Mesenchymal stem cell (in vitro differentiated cells and primary cell): ENCODE data around the gene ASXL1.
"Not testable (repeated sequence)": the region's sequence is repeated elsewhere in the genome, so short reads cannot be mapped to it uniquely, and the experiment has no call there.

ENCODE experiments used
- DNase-seq: peaks from one replicate; pipeline ENCODE4 v3.0.0-alpha.2; 2013
- H2AFZ ChIP-seq: one replicate; pipeline ENCODE4 v1.6.1; 2013; ENCODE audit warnings: low read depth, mild to moderate bottlenecking, control low read depth, inconsistent platforms, low read length, moderate library complexity
- H2AK5ac ChIP-seq: 2 replicates; pipeline ENCODE4 v1.6.1; 2013; ENCODE audit warnings: low read length, moderate library complexity, mild to moderate bottlenecking, inconsistent platforms; ENCODE audit not compliant: severe bottlenecking
- H2BK120ac ChIP-seq: one replicate; pipeline ENCODE4 v1.6.1; 2013; ENCODE audit warnings: low read depth, mild to moderate bottlenecking, inconsistent platforms, low read length, moderate library complexity
- H2BK12ac ChIP-seq, 2 experiments: one replicate each; pipeline ENCODE4 v1.6.1; 2013; ENCODE audit warnings: inconsistent platforms in 2 of 2, low read length in 2 of 2, mild to moderate bottlenecking in 2 of 2, moderate library complexity in 2 of 2, control low read depth in 1 of 2
- H2BK15ac ChIP-seq: one replicate; pipeline ENCODE4 v1.6.1; 2013; ENCODE audit warnings: mild to moderate bottlenecking, low read depth, inconsistent platforms; ENCODE audit not compliant: poor library complexity, severe bottlenecking
- H2BK5ac ChIP-seq: 2 replicates; pipeline ENCODE4 v1.6.1; 2013; ENCODE audit warnings: low read depth, mild to moderate bottlenecking, low read length, control low read depth, inconsistent platforms; ENCODE audit not compliant: poor library complexity, severe bottlenecking
- H3K14ac ChIP-seq, 2 experiments: one replicate each; pipeline ENCODE4 v1.6.1; 2013; ENCODE audit warnings: inconsistent platforms in 2 of 2, low read length in 2 of 2, control low read depth in 1 of 2, mild to moderate bottlenecking in 1 of 2, moderate library complexity in 1 of 2
- H3K18ac ChIP-seq, 2 experiments: one replicate each; pipeline ENCODE4 v1.6.1; 2013; ENCODE audit warnings: inconsistent platforms in 2 of 2, low read length in 2 of 2, control low read depth in 1 of 2, low read depth in 1 of 2, mild to moderate bottlenecking in 1 of 2
- H3K23ac ChIP-seq, 2 experiments: one replicate each; pipeline ENCODE4 v1.6.1; 2013; ENCODE audit warnings: inconsistent platforms in 2 of 2, low read length in 2 of 2, mild to moderate bottlenecking in 2 of 2, moderate library complexity in 2 of 2, control low read depth in 1 of 2
- H3K27ac ChIP-seq: 2 replicates; pipeline ENCODE4 v1.5.1; 2013; ENCODE audit warnings: mild to moderate bottlenecking, moderate library complexity, low read length, control low read depth, inconsistent platforms; ENCODE audit not compliant: poor library complexity, severe bottlenecking
- H3K27me3 ChIP-seq, 2 experiments: 2 replicates each; pipeline versions ENCODE4 v1.6.1 to v1.7.0; 2013; ENCODE audit warnings: low read length in 2 of 2, mild to moderate bottlenecking in 2 of 2, moderate library complexity in 2 of 2, control low read depth in 1 of 2, inconsistent platforms in 1 of 2; ENCODE audit not compliant: control insufficient read depth in 1 of 2, insufficient read depth in 1 of 2
- H3K36me3 ChIP-seq, 2 experiments: 2 replicates each; pipeline versions ENCODE4 v1.6.1 to v1.7.0; 2013; ENCODE audit warnings: low read length in 2 of 2, control low read depth in 1 of 2, inconsistent platforms in 1 of 2, low read depth in 1 of 2, mild to moderate bottlenecking in 1 of 2; ENCODE audit not compliant: insufficient read depth in 2 of 2, control insufficient read depth in 1 of 2
- H3K4ac ChIP-seq, 2 experiments: one replicate each; pipeline ENCODE4 v1.6.1; 2013; ENCODE audit warnings: inconsistent platforms in 2 of 2, low read length in 2 of 2, mild to moderate bottlenecking in 2 of 2, moderate library complexity in 2 of 2, control low read depth in 1 of 2, low read depth in 1 of 2
- H3K4me1 ChIP-seq: 2 replicates; pipeline ENCODE4 v1.6.1; 2013; ENCODE audit warnings: low read depth, low read length, control low read depth; ENCODE audit not compliant: control insufficient read depth, insufficient read depth
- H3K4me2 ChIP-seq: 2 replicates; pipeline ENCODE4 v1.6.1; 2013; ENCODE audit warnings: low read length, mild to moderate bottlenecking, inconsistent platforms; ENCODE audit not compliant: poor library complexity, severe bottlenecking
- H3K4me3 ChIP-seq, 2 experiments: 2 replicates each; pipeline versions ENCODE4 v1.5.1 to v1.7.0; 2013; ENCODE audit warnings: low read length in 2 of 2, mild to moderate bottlenecking in 2 of 2, control low read depth in 1 of 2, low read depth in 1 of 2; ENCODE audit not compliant: insufficient read depth in 1 of 2
- H3K79me1 ChIP-seq: replicated peaks from 2 replicates; pipeline ENCODE4 v1.6.1; 2013; ENCODE audit warnings: mild to moderate bottlenecking, control low read depth, low read length, inconsistent platforms; ENCODE audit not compliant: poor library complexity, severe bottlenecking
- H3K9ac ChIP-seq: 2 replicates; pipeline ENCODE4 v1.7.0; 2013; ENCODE audit warnings: mild to moderate bottlenecking, low read length, moderate library complexity
- H3K9me3 ChIP-seq: 2 replicates; pipeline ENCODE4 v1.7.0; 2013; ENCODE audit warnings: mild to moderate bottlenecking, low read length; ENCODE audit not compliant: control insufficient read depth
- H4K8ac ChIP-seq: one replicate; pipeline ENCODE4 v1.6.1; 2013; ENCODE audit warnings: inconsistent platforms, mild to moderate bottlenecking, low read length, moderate library complexity
- H4K91ac ChIP-seq: one replicate; pipeline ENCODE4 v1.6.1; 2013; ENCODE audit warnings: mild to moderate bottlenecking, low read length, inconsistent platforms
- WGBS: methylation state at CpG from one replicate; pipeline ENCODE4 v1.1.7; 2013; ENCODE audit warnings: mixed read lengths; 5-methylcytosine and 5-hydroxymethylcytosine counted together

Gene ASXL1

DNA sequence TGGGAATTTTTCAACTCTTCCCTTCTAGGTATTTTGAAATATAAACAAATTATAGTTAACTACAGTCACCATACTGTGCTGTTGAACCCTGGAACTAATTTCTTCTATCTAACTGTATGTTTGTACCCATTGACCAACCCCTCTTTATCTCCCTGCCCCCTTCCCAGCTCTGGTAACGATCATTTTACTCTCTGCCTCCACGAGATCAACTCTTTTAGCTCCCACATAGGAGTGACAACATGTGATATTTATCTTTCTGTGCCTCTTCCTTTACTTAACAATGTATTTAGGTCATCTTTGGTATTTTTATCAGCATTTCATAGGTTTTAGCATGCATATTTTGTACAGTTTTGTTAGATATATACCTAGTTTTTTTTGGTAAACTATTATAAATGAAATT, 45.9 kb downstream of the ASXL1 start:
- Histone ChIP-seq H3K4ac (no peak overlapping the region), H3K36me3 (peaks cover 19 to 31% of the 10 kb centered on the region in 2 experiments), H3K18ac (no peak overlapping the region), H3K9ac (no peak overlapping the region), H3K4me1 (peaks cover 2% of the 10 kb centered on the region), H3K27ac (no peak overlapping the region), H3K79me1 (peaks cover 30% of the 10 kb centered on the region), H2BK5ac (peak overlapping the region; percentile 58), H4K8ac (no peak overlapping the region), H4K91ac (no peak overlapping the region), H2AFZ (no peak overlapping the region), H2AK5ac (no peak overlapping the region), H3K23ac (no peak overlapping the region), H2BK12ac (no peak overlapping the region), H3K14ac (no peak overlapping the region), H3K4me2 (no peak overlapping the region), H3K9me3 (no peaks in the 10 kb centered on the region), H2BK120ac (no peak overlapping the region), H3K27me3 (no peaks in the 10 kb centered on the region), H3K4me3 (no peak overlapping the region), H2BK15ac (no peak overlapping the region)
- 100% methylated on average over 2 of the region's 2 CpGs for WGBS
- no peak for DNase-seq

DNA sequence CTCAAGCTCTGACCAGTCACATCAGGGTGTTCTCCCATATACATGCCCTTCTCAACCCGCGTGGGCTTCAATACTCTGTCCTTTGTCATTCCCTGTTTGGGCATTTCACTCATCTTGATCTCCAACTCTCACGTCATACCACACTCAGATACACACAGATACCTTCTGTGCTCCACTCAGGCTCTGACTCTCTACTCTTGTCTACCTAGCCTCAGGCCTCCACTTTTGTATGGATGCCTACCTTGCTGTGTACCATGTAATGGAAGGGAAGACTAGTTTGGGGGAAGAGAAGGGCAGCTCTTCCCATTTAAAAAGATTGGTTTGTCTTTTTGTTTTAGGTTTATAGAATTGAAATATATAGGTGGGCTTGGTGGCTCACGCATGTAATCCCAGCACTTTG, 48.6 kb downstream of the ASXL1 start:
- Histone ChIP-seq H3K4me2 (no peak overlapping the region), H3K4me1 (peaks cover 2% of the 10 kb centered on the region), H3K23ac (no peak overlapping the region), H3K79me1 (peaks cover 23% of the 10 kb centered on the region), H2BK5ac (no peak overlapping the region), H3K9ac (no peak overlapping the region), H4K8ac (no peak overlapping the region), H3K36me3 (peaks cover 17 to 24% of the 10 kb centered on the region in 2 experiments), H3K27ac (no peak overlapping the region), H3K27me3 (no peaks in the 10 kb centered on the region), H4K91ac (no peak overlapping the region), H3K18ac (no peak overlapping the region), H2BK120ac (no peak overlapping the region), H3K14ac (no peak overlapping the region), H2AK5ac (no peak overlapping the region), H3K4me3 (no peak overlapping the region), H3K4ac (no peak overlapping the region), H2AFZ (no peak overlapping the region), H3K9me3 (no peaks in the 10 kb centered on the region), H2BK12ac (no peak overlapping the region), H2BK15ac (no peak overlapping the region)
- DNase-seq, result no peak
- WGBS, result 98% methylated on average over 4 of the region's 4 CpGs

DNA sequence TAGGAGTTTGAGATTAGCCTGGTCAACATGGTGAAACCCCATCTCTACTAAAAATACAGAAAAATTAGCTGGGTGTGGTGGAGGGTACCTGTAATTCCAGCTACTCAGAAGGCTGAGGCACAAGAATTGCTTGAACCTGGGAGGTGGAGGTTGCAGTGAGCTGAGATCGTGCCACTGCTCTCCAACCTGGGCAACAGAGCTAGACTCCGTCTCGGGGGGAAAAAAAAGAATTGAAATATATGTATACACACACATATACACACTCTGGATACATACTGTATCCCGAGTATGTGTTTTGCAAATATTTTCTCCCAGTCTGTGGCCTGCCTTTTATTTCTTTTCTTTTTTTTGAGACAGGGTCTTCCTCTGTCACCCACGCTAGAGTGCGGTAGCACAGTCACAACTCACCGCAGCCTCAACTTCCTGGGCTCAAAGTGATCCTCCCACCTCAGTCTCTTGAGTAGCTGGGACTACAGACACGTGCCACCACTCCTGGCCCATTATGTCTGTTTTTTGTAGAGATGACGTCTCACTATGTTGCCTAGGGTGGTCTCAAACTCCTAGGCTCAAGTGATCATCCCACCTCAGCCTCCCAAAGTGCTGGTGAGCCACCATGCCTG, 49.1 kb downstream of the ASXL1 start:
- H3K27ac ChIP-seq, result not testable (repeated sequence)
- 95% methylated on average over 6 of the region's 9 CpGs for WGBS

GRCh38 chr20:32411955-32412706, 54.0 kb downstream of the ASXL1 start:
- Histone ChIP-seq H3K9ac (no peak overlapping the region), H2BK12ac (no peak overlapping the region), H3K18ac (no peak overlapping the region), H4K91ac (no peak overlapping the region), H3K4me3 (no peak overlapping the region), H4K8ac (no peak overlapping the region), H3K4me1 (peaks cover 2% of the 10 kb centered on the region), H3K4ac (no peak overlapping the region), H3K23ac (no peak overlapping the region), H3K36me3 (peaks cover 9 to 10% of the 10 kb centered on the region in 2 experiments), H3K9me3 (no peaks in the 10 kb centered on the region), H2BK15ac (no peak overlapping the region), H2BK120ac (no peak overlapping the region), H3K79me1 (peaks cover 16% of the 10 kb centered on the region), H2AFZ (no peak overlapping the region), H2BK5ac (no peak overlapping the region), H3K14ac (no peak overlapping the region), H3K27me3 (no peaks in the 10 kb centered on the region), H2AK5ac (no peak overlapping the region), H3K4me2 (no peak overlapping the region), H3K27ac (no peak overlapping the region)
- 99% methylated on average over 2 of the region's 2 CpGs for WGBS
- DNase-seq, result no peak

More for the DNA sequence above, 49.1 kb downstream of the ASXL1 start:
- H3K27me3 ChIP-seq, H3K4me1 ChIP-seq, H2AK5ac ChIP-seq, DNase-seq, H3K9ac ChIP-seq, H4K8ac ChIP-seq, H2AFZ ChIP-seq, H2BK15ac ChIP-seq, H3K4ac ChIP-seq, H3K4me2 ChIP-seq, H3K4me3 ChIP-seq, H3K18ac ChIP-seq, H2BK120ac ChIP-seq, H2BK5ac ChIP-seq, H4K91ac ChIP-seq, H2BK12ac ChIP-seq, H3K9me3 ChIP-seq, H3K14ac ChIP-seq: not testable (repeated sequence)
- H3K79me1 ChIP-seq, result peaks cover 23% of the 10 kb centered on the region
- H3K36me3 ChIP-seq, result peaks cover 14 to 20% of the 10 kb centered on the region in 2 experiments
- peak overlapping the region in 1 of 2 experiments; percentile 77 for H3K23ac ChIP-seq
